Measurements from ENCODE around the gene MAN1A2. TPM values are rescaled to one million over a fixed set of nuclear protein-coding genes. Genes with fewer than 3 reads are reported as not detected.

Gene MAN1A2
- total and polyA plus RNA-seq, 10 of the 15 experiments (the other 5 are each of a cell fraction or from before 2014, with no cell fraction given) = 2.8 to 23.6 (median 16.0) TPM

- SMC1A ChIA-PET (ENCODE audit: uncharacterized antibody, unreplicated experiment) = interaction anchor here (0.8 kb wide), 1 partner anchor 131 kb away, joined by 3 read pairs; no protein-coding TSS in a partner anchor
- ATAC-seq (no peak), FAIRE-seq (no peak), DNase-seq (ENCODE audit: low read depth, low spot score) (no peak)
- in situ Hi-C loops (cut with MboI) (no loop called here), intact Hi-C loops (cut with micrococcal nuclease; ENCODE audit: unreplicated experiment) (loop anchor here (5.0 kb wide), 1 partner anchor 49 kb away; no protein-coding TSS in a partner anchor)
- H3K4me3 ChIP-seq = no peak overlapping the region
- no peak overlapping the region for H3K4me2 ChIP-seq (ENCODE audit: control insufficient read depth, insufficient read depth)
- H3K36me3 ChIP-seq (ENCODE audit: control insufficient read depth in 2 of 2, insufficient read depth in 2 of 2, low read length in 1 of 2) = no peaks in the 10 kb centered on the region
- CTCF ChIA-PET = no interaction called here
- RAD21 ChIA-PET (ENCODE audit: unreplicated experiment) = no interaction called here
- no TSS peak for BruUV-seq (replicated peaks)
- H3K4me1 ChIP-seq (ENCODE audit: control insufficient read depth, insufficient read depth, low read length) = no peaks in the 10 kb centered on the region
- no peaks in the 10 kb centered on the region for H3K79me2 ChIP-seq (ENCODE audit: control insufficient read depth, insufficient read depth, low read length)
- TF ChIP-seq ATF2 (IDR thresholded peaks at IDR 0.05; ENCODE audit: low read length) (no peak), KDM1A (IDR thresholded peaks at IDR 0.05; ENCODE audit: borderline replicate concordance) (no peak)
- H3K9me3 ChIP-seq (replicated peaks; ENCODE audit: control insufficient read depth, insufficient read depth, low read length) = no peaks in the 10 kb centered on the region
- no peak overlapping the region for H3K27ac ChIP-seq (ENCODE audit: control insufficient read depth, insufficient read depth)
- no peaks in the 10 kb centered on the region for H3K27me3 ChIP-seq (replicated peaks in 1 of 2; ENCODE audit: control insufficient read depth in 2 of 2, insufficient read depth in 2 of 2, low read length in 1 of 2)
- 90% methylated on average over 1 of the region's 1 CpG for WGBS (ENCODE audit: insufficient coverage, insufficient replicate concordance, low lambda C conversion rate, missing lambda C conversion rate)
- H4K20me1 ChIP-seq (ENCODE audit: control insufficient read depth, insufficient read depth) = no peaks in the 10 kb centered on the region
- POLR2A ChIA-PET = no interaction called here
- H3K9ac ChIP-seq (ENCODE audit: control insufficient read depth, insufficient read depth, low read length) = no peak overlapping the region
- H2AFZ ChIP-seq (ENCODE audit: control insufficient read depth, low read depth, low read length) = no peak overlapping the region
Measured at GRCh38 chr1:117481410-117481809, 114.2 kb downstream of the MAN1A2 start.

GRCh38 chr1:117493906-117494305 lies 126.7 kb downstream of the MAN1A2 start:
- ChIA-PET SMC1A (ENCODE audit: uncharacterized antibody, unreplicated experiment) (no interaction called here), POLR2A (no interaction called here), RAD21 (ENCODE audit: unreplicated experiment) (no interaction called here), CTCF (no interaction called here)
- Histone ChIP-seq H4K20me1 (ENCODE audit: control insufficient read depth, insufficient read depth) (no peaks in the 10 kb centered on the region), H3K4me2 (ENCODE audit: control insufficient read depth, insufficient read depth) (no peak overlapping the region), H3K27me3 (replicated peaks in 1 of 2; ENCODE audit: control insufficient read depth in 2 of 2, insufficient read depth in 2 of 2, low read length in 1 of 2) (no peaks in the 10 kb centered on the region), H3K9me3 (replicated peaks; ENCODE audit: control insufficient read depth, insufficient read depth, low read length) (no peaks in the 10 kb centered on the region), H3K79me2 (ENCODE audit: control insufficient read depth, insufficient read depth, low read length) (no peaks in the 10 kb centered on the region), H3K36me3 (ENCODE audit: control insufficient read depth in 2 of 2, insufficient read depth in 2 of 2, low read length in 1 of 2) (no peaks in the 10 kb centered on the region), H3K4me1 (ENCODE audit: control insufficient read depth, insufficient read depth, low read length) (no peaks in the 10 kb centered on the region), H3K4me3 (no peak overlapping the region), H2AFZ (ENCODE audit: control insufficient read depth, low read depth, low read length) (no peak overlapping the region), H3K27ac (ENCODE audit: control insufficient read depth, insufficient read depth) (no peak overlapping the region), H3K9ac (ENCODE audit: control insufficient read depth, insufficient read depth, low read length) (no peak overlapping the region)
- no peak for DNase-seq (ENCODE audit: low read depth, low spot score)
- TF ChIP-seq, protein P1, sequence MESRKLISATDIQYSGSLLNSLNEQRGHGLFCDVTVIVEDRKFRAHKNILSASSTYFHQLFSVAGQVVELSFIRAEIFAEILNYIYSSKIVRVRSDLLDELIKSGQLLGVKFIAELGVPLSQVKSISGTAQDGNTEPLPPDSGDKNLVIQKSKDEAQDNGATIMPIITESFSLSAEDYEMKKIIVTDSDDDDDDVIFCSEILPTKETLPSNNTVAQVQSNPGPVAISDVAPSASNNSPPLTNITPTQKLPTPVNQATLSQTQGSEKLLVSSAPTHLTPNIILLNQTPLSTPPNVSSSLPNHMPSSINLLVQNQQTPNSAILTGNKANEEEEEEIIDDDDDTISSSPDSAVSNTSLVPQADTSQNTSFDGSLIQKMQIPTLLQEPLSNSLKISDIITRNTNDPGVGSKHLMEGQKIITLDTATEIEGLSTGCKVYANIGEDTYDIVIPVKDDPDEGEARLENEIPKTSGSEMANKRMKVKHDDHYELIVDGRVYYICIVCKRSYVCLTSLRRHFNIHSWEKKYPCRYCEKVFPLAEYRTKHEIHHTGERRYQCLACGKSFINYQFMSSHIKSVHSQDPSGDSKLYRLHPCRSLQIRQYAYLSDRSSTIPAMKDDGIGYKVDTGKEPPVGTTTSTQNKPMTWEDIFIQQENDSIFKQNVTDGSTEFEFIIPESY (IDR thresholded peaks at IDR 0.05) = no peak
- in situ Hi-C loops (cut with MboI) (no loop called here), intact Hi-C loops (cut with micrococcal nuclease; ENCODE audit: unreplicated experiment) (no loop called here)
- WGBS (ENCODE audit: insufficient coverage, insufficient replicate concordance, low lambda C conversion rate, missing lambda C conversion rate) = 98% methylated on average over 2 of the region's 2 CpGs
- no TSS peak for BruUV-seq (replicated peaks)
- no peak for ATAC-seq
- FAIRE-seq = no peak
